Urothelium cell line (cell line): ENCODE measurements around the gene FLT4.

Experiments used
- DNase-seq: peaks from one replicate; pipeline ENCODE4 v3.0.0; 2011; ENCODE audit warnings: low spot score, mixed read lengths
- FAIRE-seq: peaks from 2 replicates; lab custom pipeline; 2011; peaks lifted over from hg19 to GRCh38; lab: Jason Lieb, UNC

Gene FLT4

DNA sequence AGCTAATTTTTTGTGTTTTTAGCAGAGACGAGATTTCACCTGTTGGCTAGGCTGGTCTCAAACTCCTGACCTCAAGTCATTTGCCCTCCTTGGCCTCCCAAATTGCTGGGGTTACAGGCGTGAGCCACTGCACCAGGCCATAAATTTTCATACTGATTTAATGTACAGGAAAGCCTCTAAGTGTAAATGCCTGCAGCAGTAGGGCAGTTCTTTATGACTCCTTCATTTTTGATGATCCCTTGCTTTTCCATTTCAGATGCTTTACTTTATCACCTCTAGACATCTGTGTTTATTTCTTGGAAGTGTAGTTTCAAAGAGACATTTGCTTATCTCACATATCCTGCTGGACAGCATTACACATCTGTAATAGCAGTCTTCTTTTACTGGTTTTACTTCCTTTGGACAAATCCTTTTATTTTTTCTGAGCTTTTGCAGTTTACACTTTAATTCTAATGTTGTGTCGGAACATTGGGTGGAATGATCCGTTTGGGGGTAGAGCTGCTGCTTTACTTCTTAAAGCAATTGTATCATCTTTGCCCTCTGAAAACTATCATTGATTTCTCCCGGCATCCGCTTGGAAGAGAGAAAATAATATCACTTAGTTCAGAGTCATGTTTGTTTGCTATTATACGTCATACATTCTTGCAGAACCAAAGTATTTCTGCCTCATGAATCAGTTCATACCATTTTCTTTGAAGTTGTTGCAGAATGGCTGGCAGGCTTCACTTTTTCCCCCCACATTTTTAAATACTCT lies 94.1 kb downstream of the FLT4 start:
- FAIRE-seq (no peak), DNase-seq (no peak)

GRCh38 chr5:180553530-180553929 lies 95.9 kb downstream of the FLT4 start:
- FAIRE-seq = no peak
- no peak for DNase-seq
